Measurements from ENCODE around the gene CHAF1B.
"Not testable (repeated sequence)": the region's sequence is repeated elsewhere in the genome, so short reads cannot be mapped to it uniquely, and the experiment has no call there.

Gene CHAF1B

DNA sequence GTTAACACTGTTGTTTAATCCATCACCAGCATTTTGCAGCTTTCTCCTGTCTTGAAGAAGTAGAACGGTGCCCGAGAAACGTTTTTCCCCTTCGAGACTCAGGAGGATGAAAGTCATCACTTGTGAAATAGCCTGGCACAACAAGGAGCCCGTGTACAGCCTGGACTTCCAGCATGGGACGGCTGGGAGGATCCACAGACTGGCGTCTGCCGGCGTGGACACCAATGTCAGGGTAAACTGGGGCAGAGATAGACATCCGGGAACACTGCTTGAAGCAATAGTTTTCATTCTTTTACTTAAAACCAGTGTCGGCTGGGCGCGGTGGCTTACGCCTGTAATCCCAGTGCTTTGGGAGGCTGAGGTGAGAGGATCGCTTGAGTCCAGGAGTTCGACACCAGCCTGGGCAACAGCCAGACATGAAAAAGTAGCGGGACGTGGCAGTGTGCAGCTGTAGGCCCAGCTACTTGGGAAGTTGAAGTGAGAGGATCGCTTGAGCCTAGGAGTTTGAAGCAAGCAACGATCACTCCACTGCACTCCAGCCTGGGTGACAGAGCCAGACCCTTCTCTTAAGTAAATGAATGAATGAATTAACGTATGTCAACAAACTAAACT is 945 bp downstream of the CHAF1B start:
- H3K9ac ChIP-seq (ENCODE audit: low read length in 5 of 5): peak overlapping the region in 4 of 5 donors; percentile 37 to 79 (median 59)
- H3K9me3 ChIP-seq (ENCODE audit: control insufficient read depth in 5 of 5, low read length in 5 of 5): no peaks in the 10 kb centered on the region
- H3K27me3 ChIP-seq (ENCODE audit: control insufficient read depth in 5 of 5, insufficient read depth in 4 of 5, low read length in 5 of 5): no peaks in the 10 kb centered on the region
- peaks cover 0 to 15% (median 9%) of the 10 kb centered on the region in 5 donors for H3K4me1 ChIP-seq (ENCODE audit: control insufficient read depth in 5 of 5, insufficient read depth in 5 of 5, low read length in 5 of 5)
- H3K36me3 ChIP-seq (ENCODE audit: control insufficient read depth in 5 of 5, insufficient read depth in 5 of 5, low read length in 5 of 5): no peaks in the 10 kb centered on the region
- H3K4me3 ChIP-seq (ENCODE audit: low read depth in 1 of 5, low read length in 5 of 5): peak overlapping the region; percentile 51 to 75 (median 63)
- no peak overlapping the region for H3K27ac ChIP-seq (ENCODE audit: low read depth, low read length)

DNA sequence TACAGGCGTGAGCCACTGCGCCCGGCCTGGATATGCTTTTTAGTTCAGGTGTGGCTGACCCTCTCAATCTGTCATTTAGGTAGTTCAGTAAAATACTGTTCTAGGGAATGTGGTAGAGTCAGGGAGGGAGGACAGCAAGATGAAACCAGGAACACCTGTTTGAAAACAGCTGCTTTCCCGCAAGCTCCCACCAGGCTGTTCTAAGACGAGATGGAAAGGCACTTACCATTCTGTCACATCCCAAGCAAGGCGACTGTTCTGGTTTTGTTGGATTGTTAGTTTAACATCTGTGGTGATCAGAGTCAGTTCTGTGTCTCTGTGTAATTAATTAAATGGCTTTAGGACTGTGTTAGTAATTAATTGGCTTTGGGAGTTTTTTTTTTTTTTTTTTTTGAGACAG is 2.9 kb downstream of the CHAF1B start:
- H3K9ac ChIP-seq (ENCODE audit: low read length in 5 of 5): no peak overlapping the region
- no peaks in the 10 kb centered on the region for H3K36me3 ChIP-seq (ENCODE audit: control insufficient read depth in 5 of 5, insufficient read depth in 5 of 5, low read length in 5 of 5)
- H3K9me3 ChIP-seq (ENCODE audit: control insufficient read depth in 5 of 5, low read length in 5 of 5): no peaks in the 10 kb centered on the region

DNA sequence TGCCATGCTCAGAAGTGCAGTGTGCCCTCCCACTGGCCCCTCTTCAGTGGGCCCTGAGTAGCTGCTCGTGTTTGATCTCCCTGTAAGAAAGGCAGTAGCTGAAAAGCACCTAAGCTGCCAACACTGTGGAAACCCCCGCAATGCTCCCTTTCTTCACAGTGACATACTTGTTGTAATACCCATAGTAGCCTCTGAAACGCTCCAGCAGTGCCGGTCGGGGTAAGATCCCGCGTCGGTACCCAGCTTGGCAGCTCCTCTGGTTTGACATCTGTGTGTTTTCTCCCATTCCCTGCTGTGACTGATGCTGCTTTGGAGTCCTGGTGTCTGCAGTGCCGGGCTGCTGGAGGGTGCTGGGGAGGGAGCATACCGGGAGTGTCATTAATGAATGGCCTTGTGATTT is 3.6 kb downstream of the CHAF1B start:
- Histone ChIP-seq H3K36me3 (ENCODE audit: control insufficient read depth in 5 of 5, insufficient read depth in 5 of 5, low read length in 5 of 5) (no peaks in the 10 kb centered on the region), H3K9ac (ENCODE audit: low read length in 5 of 5) (no peak overlapping the region), H3K27ac (ENCODE audit: low read depth, low read length) (no peak overlapping the region), H3K9me3 (ENCODE audit: control insufficient read depth in 5 of 5, low read length in 5 of 5) (no peaks in the 10 kb centered on the region), H3K4me3 (ENCODE audit: low read depth in 1 of 5, low read length in 5 of 5) (no peak overlapping the region), H3K4me1 (ENCODE audit: control insufficient read depth in 5 of 5, insufficient read depth in 5 of 5, low read length in 5 of 5) (peaks cover 0 to 15% (median 9%) of the 10 kb centered on the region in 5 donors), H3K27me3 (ENCODE audit: control insufficient read depth in 5 of 5, insufficient read depth in 4 of 5, low read length in 5 of 5) (no peaks in the 10 kb centered on the region)

More for the DNA sequence above, 2.9 kb downstream of the CHAF1B start:
- Histone ChIP-seq H3K4me3 (ENCODE audit: low read depth in 1 of 5, low read length in 5 of 5) (no peak overlapping the region), H3K4me1 (ENCODE audit: control insufficient read depth in 5 of 5, insufficient read depth in 5 of 5, low read length in 5 of 5) (peaks cover 0 to 15% (median 9%) of the 10 kb centered on the region in 5 donors), H3K27me3 (ENCODE audit: control insufficient read depth in 5 of 5, insufficient read depth in 4 of 5, low read length in 5 of 5) (no peaks in the 10 kb centered on the region), H3K27ac (ENCODE audit: low read depth, low read length) (no peak overlapping the region)

GRCh38 chr21:36391649-36392048 is 6.5 kb downstream of the CHAF1B start:
- H3K4me3 ChIP-seq (ENCODE audit: low read depth in 1 of 5, low read length in 5 of 5); H3K9me3 ChIP-seq (ENCODE audit: control insufficient read depth in 5 of 5, low read length in 5 of 5); H3K36me3 ChIP-seq (ENCODE audit: control insufficient read depth in 5 of 5, insufficient read depth in 5 of 5, low read length in 5 of 5); H3K27me3 ChIP-seq (ENCODE audit: control insufficient read depth in 5 of 5, insufficient read depth in 4 of 5, low read length in 5 of 5); H3K4me1 ChIP-seq (ENCODE audit: control insufficient read depth in 5 of 5, insufficient read depth in 5 of 5, low read length in 5 of 5); H3K9ac ChIP-seq (ENCODE audit: low read length in 5 of 5); H3K27ac ChIP-seq (ENCODE audit: low read depth, low read length): not testable (repeated sequence)

- H3K9me3 ChIP-seq (ENCODE audit: control insufficient read depth in 5 of 5, low read length in 5 of 5): no peaks in the 10 kb centered on the region
- H3K4me3 ChIP-seq (ENCODE audit: low read depth in 1 of 5, low read length in 5 of 5): no peak overlapping the region
- H3K36me3 ChIP-seq (ENCODE audit: control insufficient read depth in 5 of 5, insufficient read depth in 5 of 5, low read length in 5 of 5): peaks cover 0 to 3% (median 2%) of the 10 kb centered on the region in 5 donors
- H3K27me3 ChIP-seq (ENCODE audit: control insufficient read depth in 5 of 5, insufficient read depth in 4 of 5, low read length in 5 of 5): no peaks in the 10 kb centered on the region
- no peak overlapping the region for H3K27ac ChIP-seq (ENCODE audit: low read depth, low read length)
- no peak overlapping the region for H3K9ac ChIP-seq (ENCODE audit: low read length in 5 of 5)
- H3K4me1 ChIP-seq (ENCODE audit: control insufficient read depth in 5 of 5, insufficient read depth in 5 of 5, low read length in 5 of 5): no peaks in the 10 kb centered on the region
Observed at GRCh38 chr21:36395353-36396111, 10.3 kb downstream of the CHAF1B start.

DNA sequence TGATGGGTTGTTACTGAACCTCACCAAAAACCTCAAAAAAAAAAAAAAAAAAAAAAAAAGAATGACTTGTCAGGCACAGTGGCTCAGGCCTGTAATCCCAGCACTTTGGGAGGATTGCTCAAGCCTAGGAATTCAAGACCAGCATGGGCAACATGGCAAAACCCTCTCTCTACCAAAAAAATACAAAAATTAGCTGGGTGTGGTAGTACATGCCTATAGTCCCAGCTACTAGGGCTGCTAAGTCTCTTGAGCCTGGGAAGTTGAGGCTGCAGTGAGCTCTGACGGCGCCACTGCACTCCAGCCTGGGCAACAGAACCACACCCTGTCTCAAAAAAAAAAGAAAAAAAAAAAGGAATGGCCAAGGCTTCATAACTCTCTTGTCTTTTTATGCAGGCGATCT is 11.1 kb downstream of the CHAF1B start:
- Histone ChIP-seq H3K36me3 (ENCODE audit: control insufficient read depth in 5 of 5, insufficient read depth in 5 of 5, low read length in 5 of 5) (peaks cover 0 to 3% (median 2%) of the 10 kb centered on the region in 5 donors), H3K27me3 (ENCODE audit: control insufficient read depth in 5 of 5, insufficient read depth in 4 of 5, low read length in 5 of 5) (no peaks in the 10 kb centered on the region), H3K4me3 (ENCODE audit: low read depth in 1 of 5, low read length in 5 of 5) (no peak overlapping the region), H3K9me3 (ENCODE audit: control insufficient read depth in 5 of 5, low read length in 5 of 5) (no peaks in the 10 kb centered on the region), H3K9ac (ENCODE audit: low read length in 5 of 5) (no peak overlapping the region), H3K27ac (ENCODE audit: low read depth, low read length) (no peak overlapping the region), H3K4me1 (ENCODE audit: control insufficient read depth in 5 of 5, insufficient read depth in 5 of 5, low read length in 5 of 5) (no peaks in the 10 kb centered on the region)

GRCh38 chr21:36396971-36397370 is 11.8 kb downstream of the CHAF1B start:
- H3K27ac ChIP-seq (ENCODE audit: low read depth, low read length): no peak overlapping the region
- no peaks in the 10 kb centered on the region for H3K4me1 ChIP-seq (ENCODE audit: control insufficient read depth in 5 of 5, insufficient read depth in 5 of 5, low read length in 5 of 5)
- no peak overlapping the region for H3K9ac ChIP-seq (ENCODE audit: low read length in 5 of 5)
- no peaks in the 10 kb centered on the region for H3K27me3 ChIP-seq (ENCODE audit: control insufficient read depth in 5 of 5, insufficient read depth in 4 of 5, low read length in 5 of 5)
- H3K4me3 ChIP-seq (ENCODE audit: low read depth in 1 of 5, low read length in 5 of 5): no peak overlapping the region
- H3K9me3 ChIP-seq (ENCODE audit: control insufficient read depth in 5 of 5, low read length in 5 of 5): no peaks in the 10 kb centered on the region
- H3K36me3 ChIP-seq (ENCODE audit: control insufficient read depth in 5 of 5, insufficient read depth in 5 of 5, low read length in 5 of 5): peaks cover 0 to 3% (median 2%) of the 10 kb centered on the region in 5 donors

GRCh38 chr21:36397606-36398005 is 12.4 kb downstream of the CHAF1B start:
- Histone ChIP-seq H3K4me3 (ENCODE audit: low read depth in 1 of 5, low read length in 5 of 5) (no peak overlapping the region), H3K27me3 (ENCODE audit: control insufficient read depth in 5 of 5, insufficient read depth in 4 of 5, low read length in 5 of 5) (no peaks in the 10 kb centered on the region), H3K4me1 (ENCODE audit: control insufficient read depth in 5 of 5, insufficient read depth in 5 of 5, low read length in 5 of 5) (no peaks in the 10 kb centered on the region), H3K36me3 (ENCODE audit: control insufficient read depth in 5 of 5, insufficient read depth in 5 of 5, low read length in 5 of 5) (peaks cover 0 to 3% (median 3%) of the 10 kb centered on the region in 5 donors), H3K9ac (ENCODE audit: low read length in 5 of 5) (no peak overlapping the region), H3K27ac (ENCODE audit: low read depth, low read length) (no peak overlapping the region), H3K9me3 (ENCODE audit: control insufficient read depth in 5 of 5, low read length in 5 of 5) (no peaks in the 10 kb centered on the region)

GRCh38 chr21:36399736-36400135 is 14.5 kb downstream of the CHAF1B start:
- not testable (repeated sequence) for H3K9ac ChIP-seq (ENCODE audit: low read length in 5 of 5); H3K36me3 ChIP-seq (ENCODE audit: control insufficient read depth in 5 of 5, insufficient read depth in 5 of 5, low read length in 5 of 5); H3K4me3 ChIP-seq (ENCODE audit: low read depth in 1 of 5, low read length in 5 of 5); H3K4me1 ChIP-seq (ENCODE audit: control insufficient read depth in 5 of 5, insufficient read depth in 5 of 5, low read length in 5 of 5); H3K27ac ChIP-seq (ENCODE audit: low read depth, low read length); H3K27me3 ChIP-seq (ENCODE audit: control insufficient read depth in 5 of 5, insufficient read depth in 4 of 5, low read length in 5 of 5); H3K9me3 ChIP-seq (ENCODE audit: control insufficient read depth in 5 of 5, low read length in 5 of 5)

- H3K4me3 ChIP-seq (ENCODE audit: low read depth in 1 of 5, low read length in 5 of 5): no peak overlapping the region
- peaks cover 0 to 8% (median 4%) of the 10 kb centered on the region in 5 donors for H3K36me3 ChIP-seq (ENCODE audit: control insufficient read depth in 5 of 5, insufficient read depth in 5 of 5, low read length in 5 of 5)
- H3K9me3 ChIP-seq (ENCODE audit: control insufficient read depth in 5 of 5, low read length in 5 of 5): no peaks in the 10 kb centered on the region
- no peak overlapping the region for H3K27ac ChIP-seq (ENCODE audit: low read depth, low read length)
- H3K9ac ChIP-seq (ENCODE audit: low read length in 5 of 5): no peak overlapping the region
- H3K4me1 ChIP-seq (ENCODE audit: control insufficient read depth in 5 of 5, insufficient read depth in 5 of 5, low read length in 5 of 5): no peaks in the 10 kb centered on the region
- no peaks in the 10 kb centered on the region for H3K27me3 ChIP-seq (ENCODE audit: control insufficient read depth in 5 of 5, insufficient read depth in 4 of 5, low read length in 5 of 5)
Observed at GRCh38 chr21:36400719-36401118, 15.5 kb downstream of the CHAF1B start.

All from subcutaneous abdominal adipose tissue (tissue), 5 donors.